GM21515 (cell line): ENCODE measurements around the gene TNFRSF1B.

Source experiments
- ATAC-seq: cut with Tn5 transposase; IDR thresholded peaks from one replicate; pipeline ENCODE4 v1.9.1; 2021; ENCODE audit not compliant: unreplicated experiment

TNFRSF1B gene

DNA sequence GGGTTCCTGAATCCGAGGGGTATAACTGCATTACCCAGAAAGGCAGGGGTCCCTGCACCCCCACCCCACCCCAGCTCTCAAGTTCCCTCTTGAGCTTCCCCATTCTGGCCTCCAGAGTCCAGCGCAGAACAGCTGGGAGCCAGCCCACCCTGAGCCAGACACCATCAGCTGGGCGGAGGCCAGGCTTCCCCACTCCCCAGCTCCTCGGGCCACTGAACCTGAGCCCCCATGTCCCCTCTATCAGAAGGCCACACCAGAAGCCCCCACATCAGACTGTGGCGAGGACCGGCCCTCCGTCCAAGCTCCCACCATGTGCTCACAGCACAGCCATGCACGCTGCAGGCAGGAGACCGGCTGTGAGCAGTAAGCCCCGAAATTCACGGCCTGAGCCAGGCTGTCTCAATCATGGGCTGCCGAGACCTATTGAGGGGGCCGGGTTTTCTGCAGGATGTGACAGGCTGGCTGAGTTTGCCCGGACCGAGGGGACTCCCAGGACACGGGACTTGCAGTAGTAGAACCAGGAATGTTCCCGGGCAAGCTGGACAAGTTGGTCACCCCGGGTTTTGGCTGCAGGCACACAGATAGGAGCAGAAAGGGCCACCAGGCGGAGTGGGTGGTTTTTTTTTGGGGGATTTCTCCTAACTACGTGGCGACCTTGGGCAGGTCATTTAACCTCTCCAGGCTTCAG lies 25.5 kb upstream of the TNFRSF1B start:
- ATAC-seq = no peak

DNA sequence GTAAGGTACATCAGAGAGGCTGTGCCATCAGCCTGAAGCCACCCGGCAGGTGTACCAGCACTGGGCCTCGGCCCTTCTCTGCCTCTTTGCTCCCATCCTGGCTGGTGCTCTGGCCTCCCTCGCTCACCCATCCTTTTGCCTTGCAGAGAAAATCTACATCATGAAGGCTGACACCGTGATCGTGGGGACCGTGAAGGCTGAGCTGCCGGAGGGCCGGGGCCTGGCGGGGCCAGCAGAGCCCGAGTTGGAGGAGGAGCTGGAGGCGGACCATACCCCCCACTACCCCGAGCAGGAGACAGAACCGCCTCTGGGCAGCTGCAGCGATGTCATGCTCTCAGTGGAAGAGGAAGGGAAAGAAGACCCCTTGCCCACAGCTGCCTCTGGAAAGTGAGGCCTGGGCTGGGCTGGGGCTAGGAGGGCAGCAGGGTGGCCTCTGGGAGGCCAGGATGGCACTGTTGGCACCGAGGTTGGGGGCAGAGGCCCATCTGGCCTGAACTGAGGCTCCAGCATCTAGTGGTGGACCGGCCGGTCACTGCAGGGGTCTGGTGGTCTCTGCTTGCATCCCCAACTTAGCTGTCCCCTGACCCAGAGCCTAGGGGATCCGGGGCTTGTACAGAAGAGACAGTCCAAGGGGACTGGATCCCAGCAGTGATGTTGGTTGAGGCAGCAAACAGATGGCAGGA lies 24.5 kb upstream of the TNFRSF1B start:
- no peak for ATAC-seq

GRCh38 chr1:12142891-12143630 lies 23.7 kb upstream of the TNFRSF1B start:
- ATAC-seq = no peak

DNA sequence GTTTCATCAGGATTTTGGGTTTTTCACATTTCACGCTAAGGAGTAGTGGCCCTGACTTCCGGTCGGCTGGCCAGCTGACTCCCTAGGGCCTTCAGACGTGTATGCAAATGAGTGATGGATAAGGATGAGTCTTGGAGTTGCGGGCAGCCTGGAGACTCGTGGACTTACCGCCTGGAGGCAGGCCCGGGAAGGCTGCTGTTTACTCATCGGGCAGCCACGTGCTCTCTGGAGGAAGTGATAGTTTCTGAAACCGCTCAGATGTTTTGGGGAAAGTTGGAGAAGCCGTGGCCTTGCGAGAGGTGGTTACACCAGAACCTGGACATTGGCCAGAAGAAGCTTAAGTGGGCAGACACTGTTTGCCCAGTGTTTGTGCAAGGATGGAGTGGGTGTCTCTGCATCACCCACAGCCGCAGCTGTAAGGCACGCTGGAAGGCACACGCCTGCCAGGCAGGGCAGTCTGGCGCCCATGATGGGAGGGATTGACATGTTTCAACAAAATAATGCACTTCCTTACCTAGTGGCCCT lies 23.1 kb upstream of the TNFRSF1B start:
- ATAC-seq = peak; percentile 37

DNA sequence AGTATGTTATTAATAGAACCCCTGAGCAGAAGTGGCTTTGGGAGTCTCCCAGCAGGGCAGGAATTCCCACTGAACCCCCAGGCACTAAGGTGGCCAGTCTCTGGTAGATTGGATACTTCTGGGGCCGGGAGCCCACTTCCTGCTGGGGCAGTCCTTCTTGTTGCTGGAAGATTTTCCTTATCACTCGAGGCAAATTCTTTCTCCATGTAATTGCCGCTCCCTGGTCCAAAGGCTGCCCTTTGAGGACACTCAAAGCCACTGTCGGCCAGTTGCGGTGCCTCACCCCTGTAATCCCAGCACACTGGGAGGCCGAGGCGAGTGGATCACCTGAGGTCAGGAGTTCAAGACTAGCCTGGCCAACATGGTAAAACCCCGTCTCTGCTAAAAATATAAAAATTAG lies 22.6 kb upstream of the TNFRSF1B start:
- ATAC-seq = no peak

- no peak for ATAC-seq
Measured at GRCh38 chr1:12144969-12145368, 21.8 kb upstream of the TNFRSF1B start.

GRCh38 chr1:12145616-12146342 lies 21.0 kb upstream of the TNFRSF1B start:
- no peak for ATAC-seq

- no peak for ATAC-seq
Measured at GRCh38 chr1:12146343-12147112, 20.3 kb upstream of the TNFRSF1B start.

DNA sequence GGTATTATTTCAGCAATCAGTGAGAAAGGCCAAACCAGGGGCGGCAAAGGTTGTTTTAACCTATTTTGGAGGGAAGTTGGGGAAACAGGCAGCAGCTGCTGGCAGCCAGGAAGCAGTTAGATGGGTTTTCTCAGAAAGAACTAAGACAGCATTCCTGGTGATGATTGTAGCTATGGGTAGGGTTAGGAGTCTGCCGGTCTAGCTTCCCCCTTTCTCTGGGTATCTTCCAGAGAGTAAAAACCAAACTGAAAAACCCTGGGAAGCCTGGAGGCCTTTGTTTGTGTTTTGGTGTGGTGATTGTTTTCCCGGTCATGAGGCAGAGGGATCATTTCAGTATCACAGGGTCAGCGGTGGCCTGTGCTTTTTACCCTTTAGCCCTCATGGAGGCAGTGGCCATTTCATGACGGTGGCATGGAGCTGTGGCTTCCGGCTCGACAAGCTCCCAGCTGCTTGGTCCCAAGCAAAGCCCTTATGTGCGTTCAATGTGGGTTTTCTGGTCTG lies 19.5 kb upstream of the TNFRSF1B start:
- ATAC-seq = no peak

DNA sequence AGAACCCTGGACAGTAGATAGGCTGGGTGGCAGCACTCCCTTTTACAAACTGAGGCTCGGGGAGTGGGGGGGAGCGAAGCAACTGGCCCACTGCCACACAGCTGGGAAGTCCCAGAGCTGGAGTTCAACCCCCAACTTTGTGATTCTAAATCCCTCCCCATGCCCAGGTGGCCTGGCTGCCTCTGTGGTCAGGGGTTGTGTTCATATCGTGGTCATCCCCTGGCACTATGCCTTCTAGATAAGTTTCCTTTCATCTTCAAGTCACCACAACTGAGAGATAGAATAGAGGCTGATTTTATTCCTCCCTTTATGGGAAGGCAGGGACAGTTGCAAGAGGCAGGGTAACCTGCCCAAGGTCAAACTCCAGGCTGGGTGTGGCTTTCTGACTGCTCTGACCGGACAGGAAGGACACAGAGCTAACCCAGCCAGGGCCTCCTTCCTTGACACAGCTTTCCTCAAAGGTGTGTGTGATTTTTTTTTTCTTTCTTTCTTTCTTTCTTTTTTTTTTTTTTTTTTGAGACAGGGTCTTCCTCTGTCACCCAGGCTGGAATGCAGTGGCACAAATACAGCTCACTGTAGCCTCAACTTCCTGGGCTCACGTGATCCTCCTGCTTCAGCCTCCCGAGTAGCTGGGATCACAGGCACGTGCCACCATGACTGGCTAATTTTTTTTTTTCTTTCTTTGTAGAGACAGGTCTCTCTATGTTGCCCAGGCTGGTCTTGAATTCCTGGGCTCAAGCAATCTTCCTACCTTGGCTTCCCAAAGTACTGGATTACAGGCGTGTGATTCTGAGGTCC lies 18.4 kb upstream of the TNFRSF1B start:
- no peak for ATAC-seq

DNA sequence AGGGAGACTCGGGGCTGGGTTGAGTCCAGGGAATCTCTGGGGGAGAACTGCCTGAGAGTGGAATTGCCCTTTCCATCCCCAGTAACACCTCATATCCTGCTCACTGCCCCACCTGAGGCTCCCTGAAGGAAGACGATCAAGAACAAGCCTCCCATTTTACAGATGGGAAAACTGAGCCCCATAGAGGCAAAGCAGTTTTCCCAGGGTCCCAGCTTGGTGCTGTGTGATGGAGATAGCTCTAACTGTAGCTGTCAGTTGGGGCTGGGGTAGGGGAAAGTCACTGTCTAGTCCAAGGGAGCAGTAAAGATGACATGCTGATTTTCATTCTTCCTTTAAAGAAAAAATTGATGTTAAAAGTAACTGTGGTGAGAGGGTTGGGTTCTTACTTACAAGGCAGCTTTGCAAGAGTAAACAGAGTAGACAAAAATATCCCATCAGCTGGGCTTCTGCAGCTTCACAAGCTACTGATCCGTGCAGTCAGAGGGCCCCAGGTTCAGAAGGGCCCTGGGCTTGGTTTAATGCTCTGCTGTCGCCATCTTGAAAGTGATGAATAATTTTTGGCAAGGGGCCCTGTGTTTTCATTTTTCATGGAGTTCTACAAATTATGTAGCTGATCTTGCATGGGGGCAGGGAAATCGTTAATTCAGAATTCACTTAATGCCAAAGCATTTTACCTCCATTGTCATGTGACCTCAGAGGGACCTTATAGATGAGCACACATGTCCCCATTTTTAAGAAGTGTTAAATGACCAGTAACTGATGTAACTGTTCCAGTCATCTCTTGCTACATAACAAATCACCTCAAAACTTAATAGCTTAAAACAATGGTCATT lies 17.6 kb upstream of the TNFRSF1B start:
- ATAC-seq = no peak

- ATAC-seq = no peak
Measured at GRCh38 chr1:12149791-12150175, 17.0 kb upstream of the TNFRSF1B start.

DNA sequence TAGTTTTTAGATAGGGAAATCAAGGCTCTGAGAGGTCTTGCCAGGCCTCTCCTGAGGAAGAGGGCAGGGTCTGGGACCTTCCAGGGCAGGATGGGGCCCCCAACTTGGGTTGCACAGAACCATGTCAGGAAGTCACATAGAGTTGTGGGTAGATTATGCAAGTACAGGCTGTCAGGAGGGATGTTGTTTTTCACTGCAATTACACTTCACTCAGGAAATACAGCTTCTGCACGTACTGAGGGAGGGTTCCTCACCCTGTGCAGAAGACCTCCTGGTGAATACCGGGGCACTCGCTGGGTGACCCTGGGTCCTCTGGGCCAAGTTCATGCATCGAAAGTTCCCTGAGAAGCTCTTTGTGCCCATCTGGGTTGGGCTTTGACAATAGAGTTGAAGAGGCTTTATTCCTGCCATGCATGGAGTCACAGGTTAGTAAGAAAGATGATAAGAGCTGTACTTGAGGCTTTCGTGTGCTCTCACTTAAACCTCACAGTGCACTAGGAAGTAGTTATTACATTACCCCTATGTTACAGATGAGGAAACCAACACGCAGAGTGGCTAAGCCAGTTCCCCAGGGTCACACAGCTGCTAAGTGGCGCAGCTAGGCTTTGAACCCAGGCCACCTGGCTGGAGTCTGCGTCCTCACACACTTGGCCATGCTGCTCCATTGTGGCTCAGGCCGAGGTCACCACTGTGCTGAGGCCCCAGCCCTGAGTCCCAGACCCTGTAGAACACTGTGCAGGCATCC lies 16.2 kb upstream of the TNFRSF1B start:
- no peak for ATAC-seq

DNA sequence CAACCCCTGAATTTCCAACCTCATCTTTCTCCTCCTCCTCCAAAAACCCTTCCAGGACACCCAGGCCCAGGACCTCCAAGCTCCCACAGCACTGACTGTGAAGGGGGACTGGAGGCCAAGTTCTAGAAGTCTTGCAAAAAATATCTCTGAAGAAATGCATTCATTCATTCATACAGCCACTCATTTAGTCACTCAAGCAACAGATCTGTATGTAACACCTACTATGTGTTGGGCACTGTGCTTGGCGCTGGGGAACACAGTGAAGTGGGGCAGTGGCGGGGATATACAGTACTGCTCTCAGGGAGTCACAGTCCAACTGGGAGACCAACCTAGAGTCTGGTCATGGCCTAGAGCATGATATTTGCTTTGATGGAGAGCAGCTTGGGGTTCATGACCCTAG lies 15.3 kb upstream of the TNFRSF1B start:
- no peak for ATAC-seq

- ATAC-seq = peak; percentile 73
Measured at GRCh38 chr1:12152113-12152891, 14.5 kb upstream of the TNFRSF1B start.

- ATAC-seq = no peak
Measured at GRCh38 chr1:12153181-12153785, 13.5 kb upstream of the TNFRSF1B start.

DNA sequence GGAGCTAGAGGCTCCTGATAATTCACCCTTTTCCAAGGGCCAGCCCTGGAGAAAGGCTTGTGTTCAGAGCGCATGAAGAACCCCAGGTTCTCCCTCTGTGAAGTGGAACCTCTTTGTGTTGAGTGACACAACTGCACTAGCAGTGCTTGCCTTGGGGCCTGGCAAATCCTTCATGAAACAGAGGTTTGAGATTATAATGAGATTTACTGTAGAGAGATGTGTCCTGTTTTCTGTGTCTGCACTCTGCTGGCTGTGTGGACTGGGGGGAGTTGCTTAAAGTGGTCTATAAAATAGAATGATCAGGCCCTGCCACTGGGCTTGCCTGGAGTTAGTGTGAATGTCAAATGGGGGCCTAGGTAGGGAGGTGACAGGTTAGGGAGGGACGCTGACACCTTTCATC lies 11.5 kb upstream of the TNFRSF1B start:
- no peak for ATAC-seq
